Hepatocyte (in vitro differentiated cells): ENCODE measurements around the gene CIZ1.

ENCODE experiments used
- CTCF ChIP-seq: fragments of 200-600 bp; sonication (generic); IDR thresholded peaks from 2 replicates; pipeline ENCODE4 v1.5.1; 2016; ENCODE audit warnings: antibody characterized with exemption, mild to moderate bottlenecking; ENCODE audit not compliant: poor library complexity
- EZH2 ChIP-seq: fragments of 200-600 bp; sonication (generic); IDR thresholded peaks from 2 replicates; pipeline ENCODE4 v1.6.1; 2016; ENCODE audit warnings: antibody characterized with exemption, mild to moderate bottlenecking, borderline replicate concordance
- EZH2phosphoT487 ChIP-seq: fragments of 200-600 bp; sonication (generic); IDR thresholded peaks from one replicate; pipeline ENCODE4 v1.6.1; 2018; ENCODE audit warnings: antibody characterized with exemption, mild to moderate bottlenecking, low read depth, moderate library complexity; ENCODE audit not compliant: unreplicated experiment, severe bottlenecking

GRCh38 chr9:128206484-128206883 lies 15.1 kb upstream of the CIZ1 start:
- TF ChIP-seq CTCF (no peak), EZH2 (no peak), EZH2phosphoT487 (no peak)
